Aorta (tissue), 5 donors: ENCODE data around the gene VWCE. TPM values are rescaled to one million over a fixed set of nuclear protein-coding genes. Genes with fewer than 3 reads are reported as not detected.
A peak's percentile ranks its signal among the peaks of the same experiment; 100 is the strongest.
"Not testable (repeated sequence)": the region's sequence is repeated elsewhere in the genome, so short reads cannot be mapped to it uniquely, and the experiment has no call there.

Experiments
- ATAC-seq: fragments of 200-7000 bp; cut with Tn5 transposase; one replicate; pipeline ENCODE4 v1.9.1; 2022; ENCODE audit warnings: moderate library complexity; ENCODE audit not compliant: low FRiP score
- DNase-seq, 2 donors: peaks; one replicate each; pipeline ENCODE4 v3.0.0-alpha.2; 2020
- H3K27ac ChIP-seq, 2 donors: one replicate each; pipeline ENCODE4 v1.5.1; 2013; ENCODE audit warnings: low read length in 2 of 2, mild to moderate bottlenecking in 2 of 2, moderate library complexity in 2 of 2, control low read depth in 1 of 2, inconsistent platforms in 1 of 2, low read depth in 1 of 2
- H3K27me3 ChIP-seq, 2 donors: one replicate each; pipeline ENCODE4 v1.6.1; 2013; ENCODE audit warnings: control low read depth in 1 of 2, low read length in 1 of 2, mild to moderate bottlenecking in 1 of 2, moderate library complexity in 1 of 2; ENCODE audit not compliant: insufficient read depth in 2 of 2, control insufficient read depth in 1 of 2
- H3K36me3 ChIP-seq, 2 donors: one replicate each; pipeline ENCODE4 v1.6.1; 2013; ENCODE audit warnings: control low read depth in 1 of 2, low read length in 1 of 2, mild to moderate bottlenecking in 1 of 2; ENCODE audit not compliant: insufficient read depth in 2 of 2, control insufficient read depth in 1 of 2
- H3K4me1 ChIP-seq, 2 donors: one replicate each; pipeline ENCODE4 v1.6.1; 2013; ENCODE audit warnings: low read length in 2 of 2, control low read depth in 1 of 2, mild to moderate bottlenecking in 1 of 2, moderate library complexity in 1 of 2; ENCODE audit not compliant: insufficient read depth in 2 of 2, control insufficient read depth in 1 of 2
- H3K4me3 ChIP-seq, 2 donors: one replicate each; pipeline ENCODE4 v1.5.1; 2013; ENCODE audit warnings: low read length in 2 of 2, control low read depth in 1 of 2, mild to moderate bottlenecking in 1 of 2
- H3K9me3 ChIP-seq: one replicate; pipeline ENCODE4 v1.6.1; 2013; ENCODE audit warnings: mild to moderate bottlenecking, low read length; ENCODE audit not compliant: control insufficient read depth
- WGBS, 2 donors: extraction: QIAGEN DNeasy Blood & Tissue Kit; methylation state at CpG; one replicate each; pipeline ENCODE4 v1.1.7; 2013; 5-methylcytosine and 5-hydroxymethylcytosine counted together
- intact Hi-C, 2 donors: fragments of 100-400 bp; cut with DNase I; formaldehyde crosslinking; loops; one replicate each; pipeline versions ENCODE4 v1.14.2 to v1.15.0; 2022
- polyA plus RNA-seq, 2 donors: library from polyadenylated mRNA; stranded (reverse); fragments of 200-250 nt; gene quantifications; one replicate each; pipeline ENCODE4 v1.2.3, GENCODE V29; 2013
- total RNA-seq, 2 donors: library from RNA; stranded (reverse); fragmentation: NEBNext Ultra II Directional; extraction: Animal tissue kit (Norgen Biotek cat#: 25700); gene quantifications; one replicate each; pipeline ENCODE4 v1.2.1, GENCODE V29; 2021
- donor health status: healthy with polysubstance abuse.
- donor health status: Bipolar disorder and iron deficiency.
- donor health status: DM: no; HTN: no; CAD: no.
- donor health status: DM: no; HTN: no; CAD: no.
- donor health status: DM: yes; HTN: yes; CAD: no.

Gene VWCE
- total and polyA plus RNA-seq, 4 donors, result 2.0 to 5.6 (median 3.0) TPM; not detected in 1

GRCh38 chr11:61219016-61219415, 76.1 kb downstream of the VWCE start:
- H3K4me3 ChIP-seq, H3K9me3 ChIP-seq, H3K4me1 ChIP-seq, intact Hi-C loops, H3K27me3 ChIP-seq, ATAC-seq, H3K27ac ChIP-seq, H3K36me3 ChIP-seq: not testable (repeated sequence)
- peak in 1 of 2 donors; percentile 62 for DNase-seq
- WGBS, 2 donors, result 89 to 90% methylated on average over 5 of the region's 5 CpGs

- ATAC-seq, DNase-seq, H3K4me1 ChIP-seq, H3K36me3 ChIP-seq, H3K4me3 ChIP-seq, intact Hi-C loops, H3K27me3 ChIP-seq, H3K27ac ChIP-seq, H3K9me3 ChIP-seq: not testable (repeated sequence)
- WGBS, 2 donors, result no CpG with 5 or more reads among the region's 4 CpGs
Measured at GRCh38 chr11:61218306-61218705, 76.8 kb downstream of the VWCE start.

- intact Hi-C loops, H3K27me3 ChIP-seq, DNase-seq, H3K4me1 ChIP-seq, H3K9me3 ChIP-seq, ATAC-seq, H3K36me3 ChIP-seq, H3K27ac ChIP-seq, H3K4me3 ChIP-seq: not testable (repeated sequence)
- WGBS, 2 donors, result no CpG with 5 or more reads among the region's 3 CpGs
Measured at GRCh38 chr11:61213711-61214324, 81.3 kb downstream of the VWCE start.

GRCh38 chr11:61212202-61212601, 82.9 kb downstream of the VWCE start:
- H3K36me3 ChIP-seq, H3K4me1 ChIP-seq, H3K9me3 ChIP-seq, intact Hi-C loops, H3K27me3 ChIP-seq, H3K4me3 ChIP-seq, DNase-seq, H3K27ac ChIP-seq: not testable (repeated sequence)
- no CpG with 5 or more reads among the region's 15 CpGs for WGBS, 2 donors
- ATAC-seq, result peak; percentile 54

- H3K4me3 ChIP-seq, ATAC-seq, H3K36me3 ChIP-seq, H3K4me1 ChIP-seq, intact Hi-C loops, H3K27me3 ChIP-seq, H3K9me3 ChIP-seq, H3K27ac ChIP-seq: not testable (repeated sequence)
- peak in 1 of 2 donors; percentile 51 for DNase-seq
- 46 to 49% methylated on average over 7 of the region's 10 CpGs for WGBS, 2 donors
Measured at GRCh38 chr11:61211327-61211952, 83.7 kb downstream of the VWCE start.

- H3K4me1 ChIP-seq, result not testable (repeated sequence)
Measured at GRCh38 chr11:61210629-61211028, 84.5 kb downstream of the VWCE start.

More at GRCh38 chr11:61210629-61211028, 84.5 kb downstream of the VWCE start:
- DNase-seq, H3K27me3 ChIP-seq, ATAC-seq, H3K9me3 ChIP-seq, H3K36me3 ChIP-seq, H3K27ac ChIP-seq, H3K4me3 ChIP-seq, intact Hi-C loops: not testable (repeated sequence)
- WGBS, 2 donors, result no CpG with 5 or more reads among the region's 6 CpGs

Other genes with a start within 250 kb of the VWCE start
- gene CD5, start 192.8 kb downstream of the VWCE start, total RNA-seq, result 1 to 10 TPM in 1 of 2 donors, under 1 TPM in 1; 0.58 to 1.7 TPM
- gene CD5, start 192.8 kb downstream of the VWCE start, polyA plus RNA-seq, result under 1 TPM in 1 of 2 donors, not detected in 1; 0.67 TPM
- 10 to 100 TPM; 29.8 to 39.9 TPM for gene VPS37C, start 133.9 kb downstream of the VWCE start, total RNA-seq
- gene VPS37C, start 133.9 kb downstream of the VWCE start, polyA plus RNA-seq, result 10 to 100 TPM; 12.7 to 14.0 TPM
- 1 to 10 TPM in 1 of 2 donors, not detected in 1; 1.8 TPM for gene PGA3, start 91.8 kb downstream of the VWCE start, total RNA-seq
- 1 to 10 TPM; 2.5 to 9.5 TPM for gene PGA3, start 91.8 kb downstream of the VWCE start, polyA plus RNA-seq
- gene PGA4, start 73.0 kb downstream of the VWCE start, total RNA-seq, result 1 to 10 TPM; 1.3 to 2.6 TPM
- gene PGA4, start 73.0 kb downstream of the VWCE start, polyA plus RNA-seq, result 1 to 10 TPM in 1 of 2 donors, under 1 TPM in 1; 0.74 to 6.3 TPM
- 1 to 10 TPM in 1 of 2 donors, not detected in 1; 1.0 TPM for gene PGA5, start 54.1 kb downstream of the VWCE start, total RNA-seq
- gene PGA5, start 54.1 kb downstream of the VWCE start, polyA plus RNA-seq, result under 1 TPM in 1 of 2 donors, not detected in 1; 0.10 TPM
- gene DDB1, start 37.8 kb upstream of the VWCE start, total RNA-seq, result 100 to 1,000 TPM; 134 to 148 TPM
- gene DDB1, start 37.8 kb upstream of the VWCE start, polyA plus RNA-seq, result 10 to 100 TPM; 44.2 to 80.1 TPM
- 10 to 100 TPM; 18.9 to 30.4 TPM for gene TKFC, start 37.9 kb upstream of the VWCE start, total RNA-seq
- 10 to 100 TPM; 23.1 to 82.0 TPM for gene TKFC, start 37.9 kb upstream of the VWCE start, polyA plus RNA-seq
- gene CYB561A3, start 66.6 kb upstream of the VWCE start, total RNA-seq, result 10 to 100 TPM; 19.1 to 36.4 TPM
- gene CYB561A3, start 66.6 kb upstream of the VWCE start, polyA plus RNA-seq, result 10 to 100 TPM; 20.2 to 47.4 TPM
- gene TMEM138, start 67.1 kb upstream of the VWCE start, total RNA-seq, result 10 to 100 TPM; 31.9 to 38.2 TPM
- 10 to 100 TPM; 41.3 to 71.3 TPM for gene TMEM138, start 67.1 kb upstream of the VWCE start, polyA plus RNA-seq
- 10 to 100 TPM; 10.8 to 13.3 TPM for gene TMEM216, start 97.3 kb upstream of the VWCE start, total RNA-seq
- 10 to 100 TPM; 14.0 to 14.4 TPM for gene TMEM216, start 97.3 kb upstream of the VWCE start, polyA plus RNA-seq
- gene CPSF7, start 134.7 kb upstream of the VWCE start, total RNA-seq, result 10 to 100 TPM; 75.8 to 89.4 TPM
- gene CPSF7, start 134.7 kb upstream of the VWCE start, polyA plus RNA-seq, result 10 to 100 TPM; 19.8 to 54.2 TPM
- gene SDHAF2, start 134.8 kb upstream of the VWCE start, total RNA-seq, result 10 to 100 TPM; 33.0 to 40.0 TPM
- gene SDHAF2, start 134.8 kb upstream of the VWCE start, polyA plus RNA-seq, result 10 to 100 TPM; 32.3 to 37.7 TPM
- gene LRRC10B, start 213.4 kb upstream of the VWCE start, total RNA-seq, result 1 to 10 TPM; 1.1 to 2.8 TPM
- under 1 TPM in 1 of 2 donors, not detected in 1; 0.13 TPM for gene LRRC10B, start 213.4 kb upstream of the VWCE start, polyA plus RNA-seq